A549 (cell line): ENCODE results near the gene WNT3A. TPM values are rescaled to one million over a fixed set of nuclear protein-coding genes. Genes with fewer than 3 reads are reported as not detected.

ENCODE experiments used
- ATAC-seq, 2 experiments: fragments of 200-7000 bp in 1 of 2; fragments of >200 bp in 1 of 2; cut with Nextera tagmentation in 1 of 2; cut with Tn5 transposase in 1 of 2; 3 replicates each; pipeline versions ENCODE4 v1.8.0 to v1.9.1; 2018 to 2020; ENCODE audit warnings: mild to moderate bottlenecking in 1 of 2, moderate library complexity in 1 of 2
- CTCF ChIA-PET: fragments of 300-600 bp; sonication (Branson Sonifier 250); formaldehyde crosslinking; extraction: SDS; loops from one replicate; lab custom pipeline; 2021; ENCODE audit warnings: antibody characterized with exemption, inconsistent platforms; lab: Yijun Ruan, JAX
- POLR2A ChIA-PET: fragments of 350-600 bp; formaldehyde crosslinking; extraction: SDS; loops from one replicate; lab custom pipeline; 2021; ENCODE audit warnings: antibody characterized with exemption, inconsistent platforms; lab: Yijun Ruan, JAX
- DNase-seq, 2 experiments: peaks; one replicate each; pipeline versions ENCODE4 v3.0.0 to v3.0.0-alpha.2; 2011 to 2016; ENCODE audit warnings: low read depth in 1 of 2, low spot score in 1 of 2
- FAIRE-seq: peaks from 2 replicates; lab custom pipeline; 2011; peaks lifted over from hg19 to GRCh38; lab: Jason Lieb, UNC
- H3K27ac ChIP-seq, 2 experiments: fragments of >200 bp; sonication (Bioruptor Twin); formaldehyde crosslinking; 3 replicates each; pipeline ENCODE4 v1.5.1; 2016 to 2017
- H3K4me1 ChIP-seq: fragments of >200 bp; sonication (Bioruptor Twin); formaldehyde crosslinking; 3 replicates; pipeline ENCODE4 v1.6.1; 2016
- H3K4me2 ChIP-seq: fragments of >200 bp; sonication (Bioruptor Twin); formaldehyde crosslinking; 3 replicates; pipeline ENCODE4 v1.6.1; 2016
- H3K4me3 ChIP-seq: fragments of >200 bp; sonication (Bioruptor Twin); formaldehyde crosslinking; 3 replicates; pipeline ENCODE4 v1.5.1; 2016
- H3K9me3 ChIP-seq: fragments of >200 bp; sonication (Bioruptor Twin); formaldehyde crosslinking; 3 replicates; pipeline ENCODE4 v1.6.1; 2016
- BCL3 ChIP-seq: fragments of >200 bp; sonication (Bioruptor Twin); formaldehyde crosslinking; IDR thresholded peaks from 3 replicates; pipeline ENCODE4 v1.6.1; 2016
- CEBPB ChIP-seq, 2 experiments: fragments of >200 bp in 1 of 2; sonication (Bioruptor Twin) in 1 of 2; formaldehyde crosslinking in 1 of 2; IDR thresholded peaks; 2 replicates each; pipeline ENCODE4 v1.6.1; 2012 to 2016
- EHMT2 ChIP-seq: fragments of 200-600 bp; sonication (generic); IDR thresholded peaks from 2 replicates; pipeline ENCODE4 v1.6.1; 2016; ENCODE audit warnings: antibody characterized with exemption, low read depth, mild to moderate bottlenecking, moderate library complexity
- ELK1 ChIP-seq: fragments of 150-350 bp; IDR thresholded peaks from 2 replicates; pipeline ENCODE4 v1.6.1; 2014; ENCODE audit warnings: low read depth, mild to moderate bottlenecking, low read length
- EP300 ChIP-seq, 2 experiments: fragments of >200 bp; sonication (Bioruptor Twin); formaldehyde crosslinking; IDR thresholded peaks; 2 replicates in 1 of 2; 3 replicates in 1 of 2; pipeline ENCODE4 v1.6.1; 2016 to 2017
- FOSL2 ChIP-seq, 2 experiments: fragments of 450-650 bp in 1 of 2; fragments of >200 bp in 1 of 2; sonication (Bioruptor Twin) in 1 of 2; formaldehyde crosslinking; IDR thresholded peaks; 2 replicates each; pipeline versions ENCODE4 v1.5.0 to v1.6.1; 2016 to 2020; ENCODE audit warnings: mild to moderate bottlenecking in 1 of 2, moderate library complexity in 1 of 2
- GATA3 ChIP-seq: IDR thresholded peaks from 2 replicates; pipeline ENCODE4 v1.6.1; 2012; ENCODE audit warnings: borderline replicate concordance
- HOXB13 ChIP-seq: fragments of 250-450 bp; sonication (Bioruptor Pico); IDR thresholded peaks from 2 replicates; pipeline ENCODE4 v1.5.0; 2020; ENCODE audit warnings: low read depth, mild to moderate bottlenecking, moderate library complexity
- JUN ChIP-seq, 2 experiments: fragments of >200 bp; sonication (Bioruptor Twin); formaldehyde crosslinking; IDR thresholded peaks; 2 replicates in 1 of 2; 3 replicates in 1 of 2; pipeline ENCODE4 v1.6.1; 2016 to 2017
- JUNB ChIP-seq: fragments of >200 bp; sonication (Bioruptor Twin); formaldehyde crosslinking; IDR thresholded peaks from 2 replicates; pipeline ENCODE4 v1.6.1; 2016
- KDM5A ChIP-seq: fragments of 200-600 bp; sonication (generic); IDR thresholded peaks from 2 replicates; pipeline ENCODE4 v1.6.1; 2016; ENCODE audit warnings: antibody characterized with exemption, mild to moderate bottlenecking
- MAX ChIP-seq: IDR thresholded peaks from 2 replicates; pipeline ENCODE4 v1.6.1; 2012
- MYC ChIP-seq: IDR thresholded peaks from 2 replicates; pipeline ENCODE4 v1.6.1; 2012; ENCODE audit warnings: mild to moderate bottlenecking, inconsistent platforms, low read length, improper control_type of control experiment, borderline replicate concordance
- NFE2L2 ChIP-seq: fragments of 150-350 bp; conservative IDR thresholded peaks from 2 replicates; pipeline ENCODE4 v1.6.1; 2014; ENCODE audit warnings: low read length
- RAD21 ChIP-seq, 2 experiments: fragments of >200 bp in 1 of 2; sonication (Bioruptor Twin) in 1 of 2; formaldehyde crosslinking in 1 of 2; IDR thresholded peaks in 1 of 2; conservative IDR thresholded peaks in 1 of 2; 2 replicates in 1 of 2; 3 replicates in 1 of 2; pipeline ENCODE4 v1.6.1; 2012 to 2018; ENCODE audit warnings: inconsistent platforms in 1 of 2
- RNF2 ChIP-seq: fragments of 200-600 bp; sonication (generic); IDR thresholded peaks from 2 replicates; pipeline ENCODE4 v1.6.1; 2016; ENCODE audit warnings: low read depth, mild to moderate bottlenecking, antibody characterized with exemption, moderate library complexity, borderline replicate concordance
- SREBF2 ChIP-seq: fragments of 450-650 bp; IDR thresholded peaks from 2 replicates; pipeline ENCODE4 v1.6.1; 2014; ENCODE audit warnings: mild to moderate bottlenecking, moderate library complexity
- ZC3H11A ChIP-seq: fragments of 450-650 bp; IDR thresholded peaks from 2 replicates; pipeline ENCODE4 v1.6.1; 2014; ENCODE audit warnings: antibody characterized with exemption, mild to moderate bottlenecking
- ZSCAN20 ChIP-seq: fragments of 250-450 bp; sonication (Bioruptor Pico); IDR thresholded peaks from 2 replicates; pipeline ENCODE4 v1.8.0; 2022; ENCODE audit warnings: mild to moderate bottlenecking, moderate library complexity
- WGBS: methylation state at CpG from one replicate; pipeline ENCODE4 v1.1.6; 2017; ENCODE audit errors: missing lambda C conversion rate; 5-methylcytosine and 5-hydroxymethylcytosine counted together
- polyA plus RNA-seq, 4 experiments: library from polyadenylated mRNA; depleted of rRNA in 3 of 4; stranded (reverse); fragments of >200 nt; fragmentation: RNase III in 1 of 4; extraction: RNeasy Plus Mini Kit Qiagen cat#74134 plus additional on column Dnase treatment in 1 of 4; gene quantifications; 2 replicates in 3 of 4; 3 replicates in 1 of 4; pipeline ENCODE4 v1.2.3, GENCODE V29; 2011 to 2017
- TF ChIP-seq, protein P1 (sequence below): fragments of 200-600 bp; sonication (generic); IDR thresholded peaks from 2 replicates; pipeline ENCODE4 v1.6.1; 2016; ENCODE audit warnings: antibody characterized with exemption, mild to moderate bottlenecking, moderate library complexity
- TF ChIP-seq, protein P2 (sequence below): fragments of 250-450 bp; sonication (Bioruptor Pico); IDR thresholded peaks from 2 replicates; pipeline ENCODE4 v1.5.0; 2021; ENCODE audit warnings: mild to moderate bottlenecking, moderate library complexity, borderline replicate concordance
- TF ChIP-seq, protein P3 (sequence below): fragments of >200 bp; sonication (Bioruptor Twin); formaldehyde crosslinking; IDR thresholded peaks from 2 replicates; pipeline ENCODE4 v1.6.1; 2016

The WNT3A gene
- polyA plus RNA-seq, 2 of the 4 experiments (the other 2 are of a cell fraction) = not detected

DNA sequence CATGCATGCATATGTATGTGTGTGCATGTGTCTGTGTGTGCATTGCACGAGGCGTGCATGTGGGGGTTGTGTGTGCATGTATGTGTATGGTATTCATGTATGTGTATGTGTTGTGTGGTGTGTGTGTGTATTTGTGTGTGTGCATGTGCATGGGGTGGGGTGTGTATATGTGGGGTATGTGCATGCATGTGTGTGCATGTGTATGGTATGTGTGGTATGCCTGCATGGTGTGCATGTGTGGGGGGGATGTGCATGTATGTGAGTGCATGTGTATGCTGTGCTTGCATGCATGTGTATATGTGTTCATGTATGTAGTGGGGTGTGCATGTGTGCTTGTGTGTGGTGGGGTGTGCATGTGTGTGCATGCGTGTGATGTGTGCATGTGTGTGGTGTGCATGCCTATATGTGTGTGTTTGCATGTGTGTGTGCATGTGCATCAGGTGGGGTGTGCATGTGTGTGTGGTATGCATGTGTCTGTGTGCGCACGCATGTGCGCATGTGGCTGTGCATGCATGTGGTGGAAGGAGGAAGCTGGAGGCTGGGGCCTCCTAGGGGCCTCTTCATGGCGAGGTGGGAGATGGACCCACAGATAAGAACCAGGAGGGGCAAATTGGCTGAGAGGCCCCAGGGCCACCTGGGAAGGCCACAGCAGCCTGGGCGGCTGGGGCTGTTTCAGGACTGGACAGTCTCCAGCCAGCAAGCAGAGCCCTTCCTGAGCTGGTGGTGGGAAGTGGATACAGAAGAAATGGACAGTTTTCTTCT is 39.8 kb downstream of the WNT3A start (continued):
- no peak for TF ChIP-seq KDM5A
- TF ChIP-seq SREBF2 = no peak

GRCh38 chr1:228047183-228047466 is 40.3 kb downstream of the WNT3A start:
- no peak for DNase-seq
- ChIA-PET CTCF (no interaction called here), POLR2A (no interaction called here)
- no peak overlapping the region for H3K27ac ChIP-seq
- no peak for FAIRE-seq
- no peak for ATAC-seq
- H3K4me3 ChIP-seq = no peak overlapping the region
- H3K9me3 ChIP-seq = no peaks in the 10 kb centered on the region
- no peak for TF ChIP-seq EHMT2
- TF ChIP-seq, protein P1, sequence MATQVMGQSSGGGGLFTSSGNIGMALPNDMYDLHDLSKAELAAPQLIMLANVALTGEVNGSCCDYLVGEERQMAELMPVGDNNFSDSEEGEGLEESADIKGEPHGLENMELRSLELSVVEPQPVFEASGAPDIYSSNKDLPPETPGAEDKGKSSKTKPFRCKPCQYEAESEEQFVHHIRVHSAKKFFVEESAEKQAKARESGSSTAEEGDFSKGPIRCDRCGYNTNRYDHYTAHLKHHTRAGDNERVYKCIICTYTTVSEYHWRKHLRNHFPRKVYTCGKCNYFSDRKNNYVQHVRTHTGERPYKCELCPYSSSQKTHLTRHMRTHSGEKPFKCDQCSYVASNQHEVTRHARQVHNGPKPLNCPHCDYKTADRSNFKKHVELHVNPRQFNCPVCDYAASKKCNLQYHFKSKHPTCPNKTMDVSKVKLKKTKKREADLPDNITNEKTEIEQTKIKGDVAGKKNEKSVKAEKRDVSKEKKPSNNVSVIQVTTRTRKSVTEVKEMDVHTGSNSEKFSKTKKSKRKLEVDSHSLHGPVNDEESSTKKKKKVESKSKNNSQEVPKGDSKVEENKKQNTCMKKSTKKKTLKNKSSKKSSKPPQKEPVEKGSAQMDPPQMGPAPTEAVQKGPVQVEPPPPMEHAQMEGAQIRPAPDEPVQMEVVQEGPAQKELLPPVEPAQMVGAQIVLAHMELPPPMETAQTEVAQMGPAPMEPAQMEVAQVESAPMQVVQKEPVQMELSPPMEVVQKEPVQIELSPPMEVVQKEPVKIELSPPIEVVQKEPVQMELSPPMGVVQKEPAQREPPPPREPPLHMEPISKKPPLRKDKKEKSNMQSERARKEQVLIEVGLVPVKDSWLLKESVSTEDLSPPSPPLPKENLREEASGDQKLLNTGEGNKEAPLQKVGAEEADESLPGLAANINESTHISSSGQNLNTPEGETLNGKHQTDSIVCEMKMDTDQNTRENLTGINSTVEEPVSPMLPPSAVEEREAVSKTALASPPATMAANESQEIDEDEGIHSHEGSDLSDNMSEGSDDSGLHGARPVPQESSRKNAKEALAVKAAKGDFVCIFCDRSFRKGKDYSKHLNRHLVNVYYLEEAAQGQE = no peak
- TF ChIP-seq NFE2L2 = no peak
- TF ChIP-seq MAX = no peak
- no peak for TF ChIP-seq BCL3
- TF ChIP-seq CEBPB (IDR thresholded peaks at IDR 0.05) = no peak
- TF ChIP-seq GATA3 = no peak
- no peak for TF ChIP-seq EP300 (IDR thresholded peaks at IDR 0.05)
- no peak for TF ChIP-seq SREBF2
- no peak for TF ChIP-seq ZSCAN20 (CRISPR knock-in tag)
- TF ChIP-seq, protein P2, sequence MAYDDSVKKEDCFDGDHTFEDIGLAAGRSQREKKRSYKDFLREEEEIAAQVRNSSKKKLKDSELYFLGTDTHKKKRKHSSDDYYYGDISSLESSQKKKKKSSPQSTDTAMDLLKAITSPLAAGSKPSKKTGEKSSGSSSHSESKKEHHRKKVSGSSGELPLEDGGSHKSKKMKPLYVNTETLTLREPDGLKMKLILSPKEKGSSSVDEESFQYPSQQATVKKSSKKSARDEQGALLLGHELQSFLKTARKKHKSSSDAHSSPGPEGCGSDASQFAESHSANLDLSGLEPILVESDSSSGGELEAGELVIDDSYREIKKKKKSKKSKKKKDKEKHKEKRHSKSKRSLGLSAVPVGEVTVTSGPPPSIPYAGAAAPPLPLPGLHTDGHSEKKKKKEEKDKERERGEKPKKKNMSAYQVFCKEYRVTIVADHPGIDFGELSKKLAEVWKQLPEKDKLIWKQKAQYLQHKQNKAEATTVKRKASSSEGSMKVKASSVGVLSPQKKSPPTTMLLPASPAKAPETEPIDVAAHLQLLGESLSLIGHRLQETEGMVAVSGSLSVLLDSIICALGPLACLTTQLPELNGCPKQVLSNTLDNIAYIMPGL (CRISPR knock-in tag) = no peak
- TF ChIP-seq, protein P3, sequence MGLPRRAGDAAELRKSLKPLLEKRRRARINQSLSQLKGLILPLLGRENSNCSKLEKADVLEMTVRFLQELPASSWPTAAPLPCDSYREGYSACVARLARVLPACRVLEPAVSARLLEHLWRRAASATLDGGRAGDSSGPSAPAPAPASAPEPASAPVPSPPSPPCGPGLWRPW = no peak
- TF ChIP-seq MYC = no peak
- peaks cover 19% of the 10 kb centered on the region for H3K4me1 ChIP-seq
- H3K4me2 ChIP-seq = no peak overlapping the region
- WGBS = 62% methylated on average over 7 of the region's 7 CpGs

GRCh38 chr1:228048120-228048519 is 41.3 kb downstream of the WNT3A start:
- Histone ChIP-seq H3K4me1 (peaks cover 16% of the 10 kb centered on the region), H3K4me2 (no peak overlapping the region), H3K27ac (no peak overlapping the region), H3K4me3 (no peak overlapping the region), H3K9me3 (no peaks in the 10 kb centered on the region)
- TF ChIP-seq JUN (IDR thresholded peaks at IDR 0.05) (no peak), ELK1 (no peak), FOSL2 (IDR thresholded peaks at IDR 0.05) (no peak), FOSL2 (CRISPR knock-in tag; IDR thresholded peaks at IDR 0.05) (no peak), RNF2 (no peak), ZC3H11A (no peak), JUNB (no peak), EHMT2 (no peak), RAD21 (conservative IDR thresholded peaks at IDR 0.05 in 1 of 2, IDR thresholded peaks at IDR 0.05 in 1 of 2) (no peak), HOXB13 (CRISPR knock-in tag) (no peak)
- ATAC-seq (no peak), DNase-seq (no peak), FAIRE-seq (no peak)
- POLR2A ChIA-PET = no interaction called here
- CTCF ChIA-PET = interaction anchor here (1.2 to 1.7 kb wide), 2 partner anchors 10 to 17 kb away, joined by 3 to 5 read pairs; no protein-coding TSS in a partner anchor
- 30% methylated on average over 4 of the region's 5 CpGs for WGBS
